ENCODE data around the gene PPP1R37.
"Not testable (repeated sequence)": the region's sequence is repeated elsewhere in the genome, so short reads cannot be mapped to it uniquely, and the experiment has no call there.

The PPP1R37 gene

DNA sequence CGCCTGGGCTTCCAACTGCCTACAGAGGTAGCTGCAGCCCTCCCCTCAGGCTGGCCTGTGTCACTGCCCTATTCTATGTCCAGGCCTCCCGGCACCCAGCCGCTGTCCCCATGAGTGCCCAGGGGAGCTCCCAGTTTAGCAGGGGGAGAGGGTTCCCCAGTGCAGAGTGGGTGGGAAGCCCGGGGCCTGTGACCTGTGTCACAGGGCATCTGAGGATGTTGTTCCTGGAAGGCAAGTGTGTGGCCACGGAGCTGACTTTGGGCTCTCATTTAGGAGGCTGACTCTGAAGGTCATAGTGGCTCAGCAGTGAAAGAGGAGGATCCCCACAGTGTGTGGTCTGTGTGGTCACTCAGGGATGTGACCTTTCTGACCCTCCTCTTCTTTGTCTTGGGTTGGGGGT lies 25.1 kb downstream of the PPP1R37 start:
- no peak for FAIRE-seq

GRCh38 chr19:45118591-45119355 lies 25.8 kb downstream of the PPP1R37 start:
- not testable (repeated sequence) for FAIRE-seq

DNA sequence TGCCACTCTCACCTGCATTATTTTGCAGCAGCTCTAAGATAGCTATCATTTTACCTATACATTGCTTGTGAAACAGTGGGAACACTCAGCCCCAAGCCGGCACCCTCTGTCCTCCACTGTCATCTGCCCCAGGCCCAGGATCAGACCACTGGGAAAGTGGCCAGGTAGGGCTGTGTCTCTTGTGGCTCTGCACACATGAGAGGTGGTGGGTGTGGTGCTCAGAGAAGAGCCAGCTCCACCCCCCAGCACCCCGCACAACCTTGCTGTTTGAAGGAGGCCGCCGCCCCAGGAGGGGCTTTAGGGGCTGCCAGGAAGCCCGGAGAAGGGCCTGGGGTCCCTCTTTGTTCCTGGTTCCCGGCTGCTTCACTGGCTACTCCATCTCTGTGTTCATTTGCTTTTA lies 26.6 kb downstream of the PPP1R37 start:
- FAIRE-seq, result no peak

- FAIRE-seq, result no peak
These were observed 28.9 kb downstream of the PPP1R37 start for GRCh38 chr19:45121827-45122345.

DNA sequence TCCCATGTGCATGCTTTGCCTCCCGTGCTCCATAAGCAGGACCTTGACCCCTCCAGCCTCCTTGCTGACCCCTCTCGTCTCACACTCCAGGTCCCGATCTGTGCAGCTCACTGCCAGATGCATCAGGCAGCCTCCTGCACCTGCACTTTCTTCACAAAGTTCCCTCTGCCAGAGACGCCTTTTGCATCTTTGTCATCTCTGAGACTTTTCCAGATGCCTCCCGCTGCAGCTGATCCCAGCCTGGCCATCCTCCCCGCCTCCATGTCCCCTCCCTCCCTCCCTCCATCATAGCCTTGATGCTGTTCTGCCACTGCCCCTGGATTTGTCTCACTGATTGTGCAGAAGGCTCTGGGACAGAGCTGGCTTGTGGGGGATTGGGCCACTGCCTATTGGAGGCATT lies 29.9 kb downstream of the PPP1R37 start:
- no peak for FAIRE-seq

DNA sequence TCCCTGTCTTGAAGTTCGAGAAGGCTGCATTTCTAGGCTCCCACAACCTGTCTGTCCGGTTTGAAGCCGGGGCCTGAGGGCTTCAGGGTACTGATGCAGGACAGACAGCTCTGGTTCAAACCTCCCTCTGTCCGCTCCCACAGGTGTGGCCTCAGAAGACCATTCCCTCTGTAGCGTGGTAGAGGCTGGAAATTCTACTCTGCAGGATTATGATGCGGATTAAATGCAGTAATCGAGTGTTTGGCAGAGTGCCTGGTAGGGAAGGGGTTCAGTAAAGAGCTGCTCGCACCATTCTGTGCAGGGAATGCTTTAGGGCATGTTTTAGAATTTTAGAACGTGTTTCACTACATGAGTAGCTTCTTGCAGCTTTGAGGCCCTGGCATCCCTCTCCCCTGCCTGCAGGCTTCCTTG lies 30.5 kb downstream of the PPP1R37 start:
- no peak for FAIRE-seq

GRCh38 chr19:45124021-45124420 lies 31.0 kb downstream of the PPP1R37 start:
- no peak for FAIRE-seq

GRCh38 chr19:45125360-45125759 lies 32.4 kb downstream of the PPP1R37 start:
- FAIRE-seq, result no peak

DNA sequence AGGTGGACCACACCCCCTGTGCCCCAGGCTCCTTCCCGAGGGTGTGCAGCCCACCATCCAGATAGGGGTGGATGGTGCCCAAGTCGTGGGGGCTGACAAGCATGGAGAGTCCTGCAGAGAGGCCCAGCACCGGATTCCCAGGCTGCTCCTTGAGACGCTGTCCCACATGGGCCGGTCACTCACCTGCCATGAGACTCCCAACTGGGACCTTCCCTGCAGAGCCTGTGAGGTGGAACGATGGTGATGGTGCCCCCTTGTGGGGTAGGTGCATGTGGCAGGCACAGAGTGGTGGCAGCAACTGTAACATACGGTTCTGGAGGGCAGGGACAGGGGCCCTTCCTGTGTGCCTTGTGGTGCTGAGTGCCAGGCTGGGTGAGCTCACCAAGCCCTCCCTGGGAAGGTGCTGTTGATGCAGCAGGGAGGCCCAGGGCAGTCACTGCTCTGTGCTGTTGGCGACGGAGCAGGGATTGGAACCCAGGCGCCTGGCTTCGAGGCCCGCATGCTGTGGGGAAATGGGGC lies 33.1 kb downstream of the PPP1R37 start:
- FAIRE-seq, result no peak

- no peak for FAIRE-seq
These were observed 33.7 kb downstream of the PPP1R37 start for GRCh38 chr19:45126654-45127053.

DNA sequence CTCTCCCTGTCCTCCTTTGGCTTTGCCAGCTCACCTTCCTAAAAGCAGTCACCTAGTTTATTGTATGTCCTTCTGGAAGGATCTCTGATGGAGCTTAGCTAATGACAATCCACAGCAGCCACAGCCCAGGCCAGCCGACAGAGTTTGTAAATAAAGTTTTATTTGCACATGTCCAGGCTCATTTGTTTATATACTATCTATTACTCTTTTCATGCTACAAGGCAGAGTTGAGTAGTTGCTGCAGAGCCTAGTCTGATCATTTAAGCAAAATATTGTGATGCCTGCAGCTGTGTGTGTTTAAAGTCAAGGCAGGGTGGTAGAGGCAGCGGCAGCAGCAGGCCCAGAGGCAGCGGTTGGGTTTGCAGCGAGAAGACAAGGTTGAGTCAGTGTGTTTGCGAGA lies 35.2 kb downstream of the PPP1R37 start:
- FAIRE-seq, result no peak

- FAIRE-seq, result no peak
These were observed 35.8 kb downstream of the PPP1R37 start for GRCh38 chr19:45128806-45129205.

GRCh38 chr19:45130236-45130635 lies 37.3 kb downstream of the PPP1R37 start:
- FAIRE-seq, result no peak

DNA sequence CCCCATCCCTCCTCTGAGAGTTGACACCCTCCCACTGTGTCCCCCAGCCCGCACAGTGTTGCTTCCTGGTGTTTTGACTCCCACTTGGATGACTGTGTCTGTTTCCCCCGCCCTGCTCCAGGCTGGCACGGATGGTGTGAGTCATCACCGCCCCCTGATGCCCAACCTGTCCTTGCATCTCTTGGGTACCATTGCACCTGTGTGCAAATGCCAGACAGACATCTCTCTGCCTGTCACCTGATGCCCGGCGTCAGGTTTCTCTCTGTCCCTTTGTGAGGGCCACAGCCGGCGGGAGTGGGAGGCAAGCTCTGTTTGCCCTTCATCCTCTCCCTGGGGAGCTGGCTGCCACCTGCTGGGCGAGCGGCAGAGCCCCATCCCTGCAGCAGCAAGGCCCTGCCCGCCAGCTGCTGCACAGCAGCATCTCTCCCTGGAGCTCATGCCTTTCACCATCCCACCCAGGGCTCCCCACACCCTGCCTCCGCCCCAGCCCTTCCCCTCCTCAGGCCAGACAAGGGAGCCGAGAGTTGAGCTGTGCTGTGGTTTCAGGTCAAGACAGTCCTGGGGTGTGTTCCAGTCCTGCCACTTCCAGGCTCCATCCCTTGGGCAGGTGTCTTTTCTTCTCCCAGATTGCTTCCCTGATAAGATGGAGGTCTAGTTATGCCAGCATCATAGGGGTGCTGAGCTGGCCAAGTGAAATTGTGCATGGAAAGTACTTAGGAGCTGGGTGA lies 38.1 kb downstream of the PPP1R37 start:
- FAIRE-seq, result no peak

GRCh38 chr19:45133661-45134060 lies 40.7 kb downstream of the PPP1R37 start:
- no peak for FAIRE-seq

DNA sequence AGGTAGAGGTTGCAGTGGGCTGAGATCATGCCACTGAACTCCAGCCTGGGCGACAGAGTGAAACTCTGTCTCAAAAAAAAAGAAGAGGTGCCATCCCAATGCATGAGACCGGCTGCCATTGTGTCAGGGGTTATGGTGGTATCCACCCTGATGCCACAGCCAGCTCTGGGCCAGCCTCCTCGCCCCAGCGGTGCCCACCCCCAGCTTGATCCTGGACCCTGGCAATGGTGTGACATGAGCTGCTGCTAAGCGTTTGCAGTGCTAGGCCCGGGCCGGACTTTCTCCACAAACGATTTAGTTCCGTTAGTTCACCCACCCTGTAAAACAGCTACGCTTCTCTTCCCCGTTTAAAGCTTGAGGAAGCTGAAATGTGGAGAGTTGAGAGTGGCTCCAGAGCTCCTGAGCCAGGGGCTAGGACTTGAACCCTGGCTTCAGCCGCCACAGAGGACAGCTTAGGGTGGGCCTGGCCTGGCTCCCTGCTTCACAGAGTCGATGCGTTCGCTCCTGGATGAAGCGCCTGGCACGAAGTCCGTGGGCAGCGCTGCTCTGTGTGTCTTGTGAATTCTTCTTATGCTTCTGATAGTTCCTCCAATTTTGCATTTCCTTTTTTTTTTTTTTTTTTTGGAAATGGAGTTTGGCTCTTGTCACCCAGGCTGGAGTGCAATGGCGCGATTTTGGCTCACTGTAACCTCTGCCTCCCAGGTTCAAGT lies 42.4 kb downstream of the PPP1R37 start:
- FAIRE-seq, result no peak

- FAIRE-seq, result no peak
These were observed 43.7 kb downstream of the PPP1R37 start for GRCh38 chr19:45136507-45137178.

DNA sequence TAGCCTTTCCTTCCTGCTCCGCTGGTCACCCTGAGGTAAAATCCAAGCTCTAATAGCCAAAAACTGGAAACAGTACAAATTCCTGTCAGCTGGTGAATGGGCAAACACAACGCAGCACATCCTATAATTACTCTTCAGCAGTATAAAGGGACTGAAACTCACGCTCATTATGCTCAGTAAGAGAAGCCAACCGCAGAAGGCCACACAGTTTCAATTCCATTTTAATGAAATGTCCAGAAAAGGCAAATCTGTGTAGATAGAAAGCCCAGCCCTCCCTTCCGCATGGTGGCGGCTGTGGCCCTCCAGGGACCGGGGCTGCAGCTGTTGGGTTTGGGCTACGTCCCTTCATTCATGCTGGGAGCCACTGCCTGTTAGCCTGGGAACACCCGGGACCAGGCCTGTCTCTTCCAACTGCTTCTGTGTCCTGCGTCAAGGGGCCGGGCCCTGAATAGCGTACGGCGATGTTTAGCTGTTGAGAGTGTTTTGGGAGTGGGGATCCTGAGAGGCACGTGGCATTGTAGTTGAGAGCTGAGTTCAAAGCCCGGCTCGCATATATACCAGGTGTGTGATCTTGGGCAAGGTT lies 44.3 kb downstream of the PPP1R37 start:
- FAIRE-seq, result no peak

- no peak for FAIRE-seq
These were observed 45.3 kb downstream of the PPP1R37 start for GRCh38 chr19:45138303-45138751.

DNA sequence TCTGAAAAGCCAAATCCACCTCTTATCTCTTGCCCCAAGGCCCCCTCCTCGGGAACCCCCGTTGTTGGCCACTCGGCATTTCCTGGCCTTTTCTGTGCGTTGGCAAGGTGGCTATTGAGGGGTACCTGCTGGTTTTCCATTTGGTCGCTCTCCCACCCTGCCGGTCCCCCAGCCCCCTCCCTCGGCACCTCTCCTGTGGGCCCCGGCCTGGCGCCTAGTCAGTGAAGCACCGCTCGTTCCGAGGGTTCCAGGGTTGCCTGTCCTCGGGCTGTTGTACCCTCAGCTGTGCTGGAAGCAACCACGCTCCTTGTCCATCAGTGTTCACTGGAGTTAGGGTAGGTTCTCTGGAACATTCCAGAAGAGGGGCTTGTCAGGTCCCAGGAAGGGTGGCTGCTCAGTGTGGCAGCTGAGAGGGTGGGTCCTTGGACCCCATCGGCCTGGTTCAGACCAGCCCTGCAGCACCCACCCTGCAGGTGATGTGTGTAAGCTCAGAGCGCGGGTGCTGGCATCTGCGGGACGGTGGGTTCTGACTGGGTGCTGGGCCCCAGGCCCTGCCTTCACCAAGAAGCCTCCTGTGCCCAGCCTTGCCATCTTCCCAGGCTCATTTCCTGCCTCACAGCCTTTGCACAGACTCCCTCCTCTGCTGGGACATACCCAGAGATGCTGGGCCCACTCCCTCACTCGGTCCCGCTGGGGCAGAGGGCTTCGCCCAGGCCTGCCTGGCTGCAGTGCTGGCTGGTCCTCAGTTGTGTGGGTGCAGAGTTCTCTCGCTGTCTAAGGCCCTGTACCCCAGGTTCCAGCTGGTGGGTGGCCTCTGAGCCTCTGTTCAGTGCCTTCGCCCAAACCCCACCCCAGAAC lies 46.5 kb downstream of the PPP1R37 start:
- FAIRE-seq, result no peak

DNA sequence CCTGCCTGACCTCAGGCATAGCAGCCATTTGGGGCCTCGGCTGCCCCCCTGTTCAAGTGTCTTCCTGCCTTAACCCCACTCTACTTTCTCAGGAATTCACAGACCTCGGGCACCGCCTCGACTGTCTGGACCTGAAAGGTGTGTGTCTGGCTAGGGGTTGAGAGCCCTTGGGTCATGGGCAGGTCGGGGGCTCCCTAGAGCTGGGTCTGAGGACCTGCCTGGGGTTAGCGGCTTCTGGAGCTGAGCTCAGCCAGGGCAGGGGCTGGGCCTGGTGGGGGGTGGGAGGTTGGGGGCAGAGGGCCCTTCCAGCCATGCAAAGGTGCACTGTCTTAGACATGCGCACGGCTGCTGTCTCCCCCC lies 47.1 kb downstream of the PPP1R37 start:
- no peak for FAIRE-seq
